Gastrocnemius medialis (tissue), 4 donors: ENCODE measurements around the gene NUDT14. TPM values are rescaled to one million over a fixed set of nuclear protein-coding genes. Genes with fewer than 3 reads are reported as not detected.

Experiments
- ATAC-seq, 2 donors: fragments of 150-250 bp; one replicate each; pipeline ENCODE4 v1.9.1; 2016
- DNase-seq, 2 donors: peaks; one replicate each; pipeline ENCODE4 v3.0.0-alpha.2; 2019
- H3K27ac ChIP-seq, 4 donors: fragments of 200-600 bp; sonication (generic); 1 replicate in 1 of 4; 2 replicates in 3 of 4; pipeline ENCODE4 v1.5.1; 2016 to 2018; ENCODE audit warnings: mild to moderate bottlenecking in 2 of 4, moderate library complexity in 1 of 4
- H3K27me3 ChIP-seq, 3 donors: fragments of 200-600 bp; sonication (generic) in 2 of 3; 1 replicate in 1 of 3; 2 replicates in 2 of 3; pipeline versions ENCODE4 v1.5.1 to v1.6.0; 2016 to 2019; ENCODE audit warnings: mild to moderate bottlenecking in 1 of 3, moderate library complexity in 1 of 3
- H3K36me3 ChIP-seq, 2 donors: fragments of 200-600 bp; sonication (generic) in 1 of 2; one replicate each; pipeline ENCODE4 v1.5.1; 2017 to 2018
- H3K4me1 ChIP-seq, 2 donors: fragments of 200-600 bp; sonication (generic) in 1 of 2; one replicate each; pipeline ENCODE4 v1.5.1; 2016 to 2017; ENCODE audit warnings: mild to moderate bottlenecking in 2 of 2
- H3K4me3 ChIP-seq, 4 donors: fragments of 200-600 bp; sonication (generic) in 3 of 4; 1 replicate in 1 of 4; 2 replicates in 3 of 4; pipeline ENCODE4 v1.5.1; 2016 to 2019; ENCODE audit warnings: mild to moderate bottlenecking in 2 of 4
- H3K9me3 ChIP-seq, 3 donors: fragments of 200-600 bp; sonication (generic) in 2 of 3; 1 replicate in 1 of 3; 2 replicates in 2 of 3; pipeline ENCODE4 v1.5.1; 2016 to 2019
- CTCF ChIP-seq, 5 experiments: fragments of 450-650 bp in 3 of 5; fragments of 200-600 bp in 2 of 5; sonication (generic) in 2 of 5; IDR thresholded peaks in 4 of 5; conservative IDR thresholded peaks in 1 of 5; 1 replicate in 4 of 5; 2 replicates in 1 of 5; pipeline ENCODE4 v1.5.1; 2016 to 2019; ENCODE audit warnings: antibody characterized with exemption in 5 of 5, mild to moderate bottlenecking in 3 of 5, moderate library complexity in 3 of 5
- POLR2A ChIP-seq, 2 donors: fragments of 450-650 bp; IDR thresholded peaks; one replicate each; pipeline ENCODE4 v1.6.1; 2017; ENCODE audit warnings: antibody characterized with exemption in 2 of 2, mild to moderate bottlenecking in 2 of 2, moderate library complexity in 2 of 2
- in situ Hi-C, 4 donors: fragments of 200-750 bp; cut with MboI; loops; one replicate each; pipeline versions ENCODE4 v1.15.0 to v1.8.0; 2017; ENCODE audit warnings: low sequenced_read_pairs in 4 of 4
- intact Hi-C: fragments of 100-400 bp; cut with DNase I; formaldehyde crosslinking; loops from one replicate; pipeline ENCODE4 v1.15.1; 2023; ENCODE audit warnings: low total_unique reads
- total RNA-seq, 4 donors: library from RNA; depleted of rRNA; stranded (reverse); fragments of >200 nt; gene quantifications; one replicate each; pipeline versions ENCODE4 v1.1.0 to v1.2.3, GENCODE V29; 2016

Gene NUDT14
- total RNA-seq, 4 donors from 2014 or later: 11.0 to 25.5 (median 16.4) TPM

- Histone ChIP-seq H3K36me3 (no peaks in the 10 kb centered on the region), H3K9me3 (no peaks in the 10 kb centered on the region), H3K4me1 (peaks cover 56 to 83% of the 10 kb centered on the region in 2 donors), H3K27me3 (no peaks in the 10 kb centered on the region), H3K27ac (peak overlapping the region; percentile 68 to 85 (median 74)), H3K4me3 (peak overlapping the region in 3 of 4 donors; percentile 18 to 25 (median 22))
- TF ChIP-seq POLR2A (IDR thresholded peaks at IDR 0.05): no peak
- TF ChIP-seq CTCF (IDR thresholded peaks at IDR 0.05 in 4 of 5, conservative IDR thresholded peaks at IDR 0.05 in 1 of 5): no peak
- DNase-seq (peak in 1 of 2 donors; percentile 44), ATAC-seq (no peak)
- intact Hi-C loops (loop anchor here (2.0 to 10.0 kb wide), 4 partner anchors 13 to 329 kb away; partner anchors contain the start of genes CLBA1 and TEDC1), in situ Hi-C loops (no loop called here)
Measured at GRCh38 chr14:105165761-105166485, 15.2 kb downstream of the NUDT14 start.

GRCh38 chr14:105165134-105165704 is 15.9 kb downstream of the NUDT14 start:
- DNase-seq (no peak), ATAC-seq (no peak)
- Histone ChIP-seq H3K4me1 (peaks cover 49 to 78% of the 10 kb centered on the region in 2 donors), H3K27me3 (no peaks in the 10 kb centered on the region), H3K27ac (peak overlapping the region; percentile 68 to 85 (median 74)), H3K9me3 (no peaks in the 10 kb centered on the region), H3K36me3 (no peaks in the 10 kb centered on the region), H3K4me3 (peak overlapping the region in 2 of 4 donors; percentile 22 to 25)
- in situ Hi-C loops: no loop called here
- intact Hi-C loops: loop anchor here (5.0 to 10.0 kb wide), 3 partner anchors 162 to 330 kb away; partner anchors contain the start of genes CLBA1 and TEDC1
- TF ChIP-seq POLR2A (IDR thresholded peaks at IDR 0.05) (no peak), CTCF (IDR thresholded peaks at IDR 0.05 in 4 of 5, conservative IDR thresholded peaks at IDR 0.05 in 1 of 5) (no peak)

- Histone ChIP-seq H3K4me3 (no peak overlapping the region), H3K27ac (peak overlapping the region in 2 of 4 donors; percentile 68 to 85), H3K9me3 (no peaks in the 10 kb centered on the region), H3K27me3 (no peaks in the 10 kb centered on the region), H3K4me1 (peaks cover 41 to 71% of the 10 kb centered on the region in 2 donors), H3K36me3 (no peaks in the 10 kb centered on the region)
- intact Hi-C loops (loop anchor here (10.0 kb wide), 2 partner anchors 178 to 332 kb away; partner anchors contain the start of genes CLBA1 and TEDC1), in situ Hi-C loops (no loop called here)
- ATAC-seq (no peak), DNase-seq (no peak)
- TF ChIP-seq CTCF (IDR thresholded peaks at IDR 0.05 in 4 of 5, conservative IDR thresholded peaks at IDR 0.05 in 1 of 5) (no peak), POLR2A (IDR thresholded peaks at IDR 0.05) (no peak)
Measured at GRCh38 chr14:105163040-105163742, 17.9 kb downstream of the NUDT14 start.

- TF ChIP-seq CTCF (IDR thresholded peaks at IDR 0.05 in 4 of 5, conservative IDR thresholded peaks at IDR 0.05 in 1 of 5): no peak
- TF ChIP-seq POLR2A (IDR thresholded peaks at IDR 0.05): no peak
- no peak overlapping the region for H3K27ac ChIP-seq
- in situ Hi-C loops: no loop called here
Measured at GRCh38 chr14:105162669-105162979, 18.5 kb downstream of the NUDT14 start.

More at GRCh38 chr14:105162669-105162979, 18.5 kb downstream of the NUDT14 start:
- H3K27me3 ChIP-seq: no peaks in the 10 kb centered on the region
- no peaks in the 10 kb centered on the region for H3K36me3 ChIP-seq
- peaks cover 41 to 71% of the 10 kb centered on the region in 2 donors for H3K4me1 ChIP-seq
- intact Hi-C loops: loop anchor here (10.0 kb wide), 2 partner anchors 178 to 332 kb away; partner anchors contain the start of genes CLBA1 and TEDC1
- no peaks in the 10 kb centered on the region for H3K9me3 ChIP-seq
- ATAC-seq (no peak), DNase-seq (no peak)
- no peak overlapping the region for H3K4me3 ChIP-seq
